ENCODE results near the gene NEK5. TPM values are rescaled to one million over a fixed set of nuclear protein-coding genes. Genes with fewer than 3 reads are reported as not detected.
"Not testable (repeated sequence)": the region's sequence is repeated elsewhere in the genome, so short reads cannot be mapped to it uniquely, and the experiment has no call there.

NEK5 gene
- under 1 TPM; 0.04 to 0.45 (median 0.20) TPM for polyA plus RNA-seq

GRCh38 chr13:52128714-52129700 lies at the start of gene NEK5:
TSS of gene NEK5 (minus strand) at chr13:52129073. CDS start at chr13:52127482, 1,591 bp downstream.
- WGBS, 3 donors = 11% methylated on average over 67 to 71 of the region's 71 CpGs
- H3K27ac ChIP-seq (ENCODE audit: low read depth, low read length) = no peak within 1 kb of the TSS

- 82 to 87% (median 83%) methylated on average over 2 of the region's 2 CpGs for WGBS, 3 donors
- H3K27ac ChIP-seq (ENCODE audit: low read depth, low read length) = no peak overlapping the region
These were observed 48.4 kb upstream of the NEK5 start for GRCh38 chr13:52177276-52177675.

GRCh38 chr13:52173970-52174369 lies 45.1 kb upstream of the NEK5 start:
- not testable (repeated sequence) for H3K27ac ChIP-seq (ENCODE audit: low read depth, low read length)
- 53 to 79% (median 57%) methylated on average over 6 of the region's 6 CpGs for WGBS, 3 donors

GRCh38 chr13:52173373-52173772 lies 44.5 kb upstream of the NEK5 start:
- 84 to 87% (median 87%) methylated on average over 3 of the region's 3 CpGs for WGBS, 3 donors
- no peak overlapping the region for H3K27ac ChIP-seq (ENCODE audit: low read depth, low read length)

GRCh38 chr13:52171686-52172085 lies 42.8 kb upstream of the NEK5 start:
- not testable (repeated sequence) for H3K27ac ChIP-seq (ENCODE audit: low read depth, low read length)
- 81 to 88% (median 84%) methylated on average over 1 of the region's 1 CpG for WGBS, 3 donors

GRCh38 chr13:52170828-52171391 lies 42.0 kb upstream of the NEK5 start:
- H3K27ac ChIP-seq (ENCODE audit: low read depth, low read length) = not testable (repeated sequence)
- WGBS, 3 donors = 61 to 93% (median 91%) methylated on average over 1 of the region's 1 CpG

GRCh38 chr13:52169839-52170238 lies 41.0 kb upstream of the NEK5 start:
- no peak overlapping the region for H3K27ac ChIP-seq (ENCODE audit: low read depth, low read length)
- WGBS, 3 donors = 85 to 95% (median 94%) methylated on average over 5 of the region's 5 CpGs

- WGBS, 3 donors = 52 to 55% (median 53%) methylated on average over 2 of the region's 2 CpGs
- no peak overlapping the region for H3K27ac ChIP-seq (ENCODE audit: low read depth, low read length)
These were observed 36.5 kb upstream of the NEK5 start for GRCh38 chr13:52165411-52165810.

GRCh38 chr13:52164989-52165388 lies 36.1 kb upstream of the NEK5 start:
- H3K27ac ChIP-seq (ENCODE audit: low read depth, low read length) = no peak overlapping the region

- WGBS, 3 donors = 90 to 95% (median 92%) methylated on average over 3 of the region's 3 CpGs
- H3K27ac ChIP-seq (ENCODE audit: low read depth, low read length) = not testable (repeated sequence)
These were observed 35.0 kb upstream of the NEK5 start for GRCh38 chr13:52163878-52164277.

GRCh38 chr13:52162279-52163101 lies 33.6 kb upstream of the NEK5 start:
- 55 to 66% (median 64%) methylated on average over 5 of the region's 5 CpGs for WGBS, 3 donors
- H3K27ac ChIP-seq (ENCODE audit: low read depth, low read length) = no peak overlapping the region

- H3K27ac ChIP-seq (ENCODE audit: low read depth, low read length) = no peak overlapping the region
- WGBS, 3 donors = 69 to 84% (median 74%) methylated on average over 3 of the region's 3 CpGs
These were observed 32.3 kb upstream of the NEK5 start for GRCh38 chr13:52161181-52161646.

GRCh38 chr13:52160506-52160905 lies 31.6 kb upstream of the NEK5 start:
- no peak overlapping the region for H3K27ac ChIP-seq (ENCODE audit: low read depth, low read length)
- 51 to 79% (median 52%) methylated on average over 6 of the region's 6 CpGs for WGBS, 3 donors

GRCh38 chr13:52160053-52160452 lies 31.2 kb upstream of the NEK5 start:
- 97 to 98% (median 97%) methylated on average over 6 of the region's 6 CpGs for WGBS, 3 donors

GRCh38 chr13:52159159-52159982 lies 30.5 kb upstream of the NEK5 start, which contains the start of gene NEK3:
TSS of gene NEK3 (minus strand) at chr13:52159597. CDS start at chr13:52156191, 3,406 bp downstream.
- 1 to 3% (median 3%) methylated on average over 59 to 74 of the region's 74 CpGs for WGBS, 3 donors
- no peak within 1 kb of the TSS for H3K27ac ChIP-seq (ENCODE audit: low read depth, low read length)

More at GRCh38 chr13:52160053-52160452, 31.2 kb upstream of the NEK5 start:
- H3K27ac ChIP-seq (ENCODE audit: low read depth, low read length) = no peak overlapping the region

GRCh38 chr13:52158629-52159158 lies 29.8 kb upstream of the NEK5 start:
- no peak overlapping the region for H3K27ac ChIP-seq (ENCODE audit: low read depth, low read length)
- 8 to 12% (median 10%) methylated on average over 17 of the region's 17 CpGs for WGBS, 3 donors

GRCh38 chr13:52156724-52157261 lies 27.9 kb upstream of the NEK5 start:
- H3K27ac ChIP-seq (ENCODE audit: low read depth, low read length) = no peak overlapping the region
- WGBS, 3 donors = 29 to 50% (median 35%) methylated on average over 1 of the region's 1 CpG
